Measurements from ENCODE around the gene BIRC3. TPM values are rescaled to one million over a fixed set of nuclear protein-coding genes. Genes with fewer than 3 reads are reported as not detected.

BIRC3 gene
- total and polyA plus RNA-seq, 2 of the 8 experiments (the other 6 are each of a cell fraction or from before 2014, with no cell fraction given), result 0.08 to 0.20 TPM

- no peaks in the 10 kb centered on the region; the same call in 1 of the 2 replicates for H3K23me2 ChIP-seq (ENCODE audit: low read depth, low read length)
- H2AFZ ChIP-seq (ENCODE audit: low read length), result no peak overlapping the region
- H4K91ac ChIP-seq (replicated peaks; ENCODE audit: insufficient read length, low read length), result no peak overlapping the region
- H4K5ac ChIP-seq (ENCODE audit: insufficient read length, low read depth, low read length), result no peak overlapping the region
- H3K9ac ChIP-seq (replicated peaks in 1 of 4; ENCODE audit: extremely low read depth in 1 of 4, low read depth in 3 of 4, low read length in 3 of 4), result no peak overlapping the region; a peak in 1 of 7 replicates
- peaks cover 15 to 17% of the 10 kb centered on the region in 2 experiments for H3K9me3 ChIP-seq (ENCODE audit: insufficient read depth in 2 of 2, low read depth in 1 of 2, low read length in 1 of 2)
- H3K23ac ChIP-seq (ENCODE audit: insufficient read length), result no peak overlapping the region
- H3K56ac ChIP-seq (replicated peaks; ENCODE audit: insufficient read length, low read depth, low read length), result no peak overlapping the region
- H3K4me3 ChIP-seq (ENCODE audit: extremely low read depth in 1 of 4, insufficient read depth in 2 of 4, low read depth in 3 of 4, low read length in 4 of 4), result no peak overlapping the region
- H3K4me2 ChIP-seq (ENCODE audit: insufficient read depth in 1 of 2, low read depth in 2 of 2, low read length in 2 of 2), result no peak overlapping the region
- no peaks in the 10 kb centered on the region for H3K36me3 ChIP-seq (ENCODE audit: control insufficient read depth in 2 of 4, insufficient read depth in 4 of 4, low read length in 3 of 4)
- H4K8ac ChIP-seq (ENCODE audit: extremely low read depth, insufficient read depth, low read length), result no peak overlapping the region
- H3K79me2 ChIP-seq (ENCODE audit: control insufficient read depth in 1 of 2, insufficient read depth in 2 of 2, low read length in 2 of 2), result no peaks in the 10 kb centered on the region
- no peak overlapping the region for H3K18ac ChIP-seq (ENCODE audit: extremely low read depth, low read length)
- no peak overlapping the region for H2BK12ac ChIP-seq (ENCODE audit: low read depth, low read length)
- H2BK15ac ChIP-seq (ENCODE audit: low read length), result no peak overlapping the region
- no peak overlapping the region for H2BK20ac ChIP-seq (ENCODE audit: low read length)
- 85% methylated on average over 3 of the region's 3 CpGs; no CpG with 5 or more reads in 1 of the 2 experiments for WGBS, 2 experiments (ENCODE audit: extremely low coverage in 1 of 2, insufficient coverage in 1 of 2, insufficient read length in 1 of 2, insufficient replicate concordance in 2 of 2, low coverage in 1 of 2, low lambda C conversion rate in 2 of 2, missing lambda C conversion rate in 1 of 2)
- H3K79me1 ChIP-seq (ENCODE audit: low read depth, low read length), result no peaks in the 10 kb centered on the region
- H4K20me1 ChIP-seq (replicated peaks in 1 of 2; ENCODE audit: control insufficient read depth in 1 of 2, insufficient read depth in 2 of 2, low read length in 2 of 2), result no peaks in the 10 kb centered on the region
- H2BK5ac ChIP-seq (ENCODE audit: low read depth, low read length), result no peak overlapping the region
- H3K27ac ChIP-seq (ENCODE audit: low read depth, low read length), result no peak overlapping the region
- no peak for DNase-seq (ENCODE audit: low read depth in 1 of 2, low spot score in 2 of 2)
- CTCF ChIA-PET (ENCODE audit: partially characterized antibody), result interaction anchor here (0.6 to 12.2 kb wide), 10 partner anchors 9 to 445 kb away, joined by 3 to 214 read pairs (median 4); no protein-coding TSS in a partner anchor
- no peak overlapping the region for H2AK5ac ChIP-seq (ENCODE audit: low read depth, low read length)
- POLR2A ChIA-PET (ENCODE audit: partially characterized antibody), result interaction anchor here (0.6 kb wide), 1 partner anchor 345 kb away, joined by 3 read pairs; no protein-coding TSS in a partner anchor
- H3K4me1 ChIP-seq (replicated peaks in 1 of 4; ENCODE audit: control insufficient read depth in 3 of 4, insufficient read depth in 4 of 4, low read length in 3 of 4), result no peaks in the 10 kb centered on the region; a peak in 1 of 7 replicates
- H3K27me3 ChIP-seq (replicated peaks in 1 of 4; ENCODE audit: control insufficient read depth in 3 of 4, extremely low read depth in 1 of 4, insufficient read depth in 3 of 4, low read length in 3 of 4), result no peaks in the 10 kb centered on the region
- no peak overlapping the region for H3K4ac ChIP-seq (replicated peaks; ENCODE audit: insufficient read length, low read depth, low read length)
- no peak overlapping the region for H2BK120ac ChIP-seq (replicated peaks; ENCODE audit: low read depth, low read length)
- no peak overlapping the region for H3K14ac ChIP-seq (ENCODE audit: insufficient read length)
- FAIRE-seq, result no peak
- no peak for TF ChIP-seq CBX5 (IDR thresholded peaks at IDR 0.05; ENCODE audit: low read depth, low read length)
- TF ChIP-seq SAP30 (IDR thresholded peaks at IDR 0.05; ENCODE audit: insufficient read depth, insufficient replicate concordance, low read length), result no peak
- no peak for TF ChIP-seq SIX5 (IDR thresholded peaks at IDR 0.05; ENCODE audit: low read depth, low read length)
- TF ChIP-seq SP4 (IDR thresholded peaks at IDR 0.05; ENCODE audit: low read length), result no peak
- TF ChIP-seq NANOG (IDR thresholded peaks at IDR 0.05; ENCODE audit: insufficient read depth, low read depth, low read length, poor library complexity, severe bottlenecking), result no peak
- no peak for TF ChIP-seq ATF2 (IDR thresholded peaks at IDR 0.05; ENCODE audit: low read length)
- TF ChIP-seq CHD2 (IDR thresholded peaks at IDR 0.05; ENCODE audit: low read length), result no peak
- no peak for TF ChIP-seq JUND (IDR thresholded peaks at IDR 0.05; ENCODE audit: low read length)
- no peak for TF ChIP-seq TAF1 (IDR thresholded peaks at IDR 0.05; ENCODE audit: low read depth, low read length)
- no peak for TF ChIP-seq KDM4A (IDR thresholded peaks at IDR 0.05; ENCODE audit: low read depth, low read length, severe bottlenecking)
- TF ChIP-seq POLR2A (IDR thresholded peaks at IDR 0.05; ENCODE audit: control extremely low read depth in 1 of 2, low read depth in 2 of 2, low read length in 2 of 2), result no peak
- TF ChIP-seq RXRA (IDR thresholded peaks at IDR 0.05; ENCODE audit: insufficient read depth, low read depth, low read length), result no peak
Measured at GRCh38 chr11:102305352-102306047, 11.8 kb upstream of the BIRC3 start.
